ENCODE results near the gene PDIA2.
"Not testable (repeated sequence)": the region's sequence is repeated elsewhere in the genome, so short reads cannot be mapped to it uniquely, and the experiment has no call there.

The PDIA2 gene, protein sequence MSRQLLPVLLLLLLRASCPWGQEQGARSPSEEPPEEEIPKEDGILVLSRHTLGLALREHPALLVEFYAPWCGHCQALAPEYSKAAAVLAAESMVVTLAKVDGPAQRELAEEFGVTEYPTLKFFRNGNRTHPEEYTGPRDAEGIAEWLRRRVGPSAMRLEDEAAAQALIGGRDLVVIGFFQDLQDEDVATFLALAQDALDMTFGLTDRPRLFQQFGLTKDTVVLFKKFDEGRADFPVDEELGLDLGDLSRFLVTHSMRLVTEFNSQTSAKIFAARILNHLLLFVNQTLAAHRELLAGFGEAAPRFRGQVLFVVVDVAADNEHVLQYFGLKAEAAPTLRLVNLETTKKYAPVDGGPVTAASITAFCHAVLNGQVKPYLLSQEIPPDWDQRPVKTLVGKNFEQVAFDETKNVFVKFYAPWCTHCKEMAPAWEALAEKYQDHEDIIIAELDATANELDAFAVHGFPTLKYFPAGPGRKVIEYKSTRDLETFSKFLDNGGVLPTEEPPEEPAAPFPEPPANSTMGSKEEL

GRCh38 chr16:283033-283805 is at the start of gene PDIA2:
PDIA2 (plus strand) TSS chr16:283164; CDS start chr16:283170, 6 bp downstream.
- no peak for DNase-seq (ENCODE audit: low spot score)

DNA sequence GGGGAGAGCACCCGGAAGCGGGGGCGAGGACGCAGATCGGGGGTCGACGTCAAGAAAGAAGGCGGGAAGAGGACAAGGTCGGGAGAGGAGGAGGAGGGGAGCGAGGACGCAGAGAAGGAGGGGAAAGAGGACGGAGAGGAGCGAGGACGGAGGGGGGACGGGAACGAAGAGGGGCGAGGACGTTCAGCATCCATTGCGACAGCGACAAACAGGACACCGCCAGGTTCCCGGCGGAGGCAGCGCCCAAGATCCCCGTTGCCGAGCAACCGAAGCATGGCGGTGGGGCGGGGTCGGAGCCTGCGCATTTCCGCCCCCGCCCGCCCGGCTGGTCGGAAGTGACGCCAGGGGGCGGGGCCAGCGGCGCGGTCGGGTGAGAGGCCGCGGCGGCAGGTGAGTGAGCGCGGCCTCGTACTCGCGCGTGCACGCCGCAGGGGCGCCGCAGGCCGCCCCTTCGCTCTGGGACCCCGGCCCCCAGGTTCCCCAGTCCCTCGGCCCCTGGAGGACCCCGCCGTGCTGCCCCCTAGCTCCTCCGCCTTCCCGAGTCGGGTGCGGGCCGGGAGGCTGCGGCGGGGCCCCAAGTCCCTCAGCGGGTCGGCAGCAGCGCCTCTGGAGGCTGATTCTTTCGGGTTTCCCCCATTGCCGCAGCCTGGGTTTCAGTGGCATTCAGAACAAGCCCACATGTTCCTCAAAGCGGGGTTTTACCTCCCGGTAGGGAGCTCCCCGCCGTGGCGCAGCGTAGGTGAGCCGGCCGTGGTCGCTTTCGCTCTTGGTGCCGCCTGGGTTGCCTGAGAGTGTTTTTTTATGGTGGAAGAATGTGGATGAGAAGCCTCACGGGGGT is 48.3 kb upstream of the PDIA2 start, which contains the start of gene FAM234A:
TSS of gene FAM234A (plus strand) at position 354 of the 838 bp plus-strand sequence. CDS start 19,593 bp downstream, outside the sequence.
- peak; percentile 92 for DNase-seq (ENCODE audit: low spot score)

DNA sequence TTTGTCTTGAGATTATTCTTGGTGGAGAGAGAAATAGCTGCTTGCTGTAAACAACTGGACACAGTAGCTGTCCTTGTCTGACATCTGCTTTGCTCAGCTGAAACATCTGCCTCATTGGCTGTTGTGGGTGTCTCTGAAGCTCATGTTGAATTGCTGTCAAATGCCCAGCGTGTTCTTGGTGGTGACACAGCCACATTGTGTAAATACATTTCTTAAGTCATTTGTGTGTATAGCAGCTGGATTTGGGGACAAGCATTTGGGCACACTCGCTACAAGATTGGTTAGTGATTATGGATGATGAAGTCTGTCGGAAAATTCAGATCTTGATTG is 43.1 kb upstream of the PDIA2 start:
- peak; percentile 26 for DNase-seq (ENCODE audit: low spot score)

GRCh38 chr16:240559-240958 is 42.4 kb upstream of the PDIA2 start:
- no peak for DNase-seq (ENCODE audit: low spot score)

DNA sequence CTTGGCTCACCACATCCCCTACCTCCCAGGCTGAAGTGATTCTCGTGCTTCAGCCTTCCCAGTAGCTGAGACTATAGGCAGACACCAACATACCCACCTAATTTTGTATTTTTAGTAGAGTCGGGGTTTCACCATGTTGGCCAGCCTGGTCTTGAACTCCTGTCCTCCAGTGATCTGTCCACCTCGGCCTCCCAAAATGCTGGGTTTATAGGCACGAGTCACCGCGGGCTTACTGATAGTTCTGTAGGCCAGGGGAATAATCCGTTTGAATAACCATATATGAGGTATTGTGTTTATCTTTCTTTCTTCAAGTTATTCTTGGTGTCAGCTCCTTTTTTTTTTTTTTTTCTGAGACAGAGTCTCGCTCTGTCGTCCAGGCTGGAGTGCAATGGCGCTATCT is 40.7 kb upstream of the PDIA2 start:
- no peak for DNase-seq (ENCODE audit: low spot score)

DNA sequence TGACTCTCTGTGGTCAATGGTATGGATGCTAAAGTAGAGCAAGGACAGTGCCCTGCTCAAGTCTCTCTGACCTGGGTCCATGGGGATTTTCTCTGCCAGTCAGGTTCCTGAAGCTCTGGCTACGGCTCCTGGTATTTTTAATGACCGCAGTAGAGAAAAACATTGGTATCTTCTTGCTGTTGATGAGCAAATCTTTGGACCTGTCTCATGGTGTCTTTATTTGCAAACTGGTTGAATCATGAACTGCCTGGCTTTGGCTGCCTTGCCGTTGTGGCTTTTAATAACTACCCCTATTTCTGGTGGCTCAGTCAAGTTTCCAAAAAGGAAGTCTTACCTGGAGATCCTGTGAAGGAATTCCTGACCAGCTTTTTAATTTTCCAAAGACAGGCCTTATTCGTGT is 39.6 kb upstream of the PDIA2 start:
- no peak for DNase-seq (ENCODE audit: low spot score)

DNA sequence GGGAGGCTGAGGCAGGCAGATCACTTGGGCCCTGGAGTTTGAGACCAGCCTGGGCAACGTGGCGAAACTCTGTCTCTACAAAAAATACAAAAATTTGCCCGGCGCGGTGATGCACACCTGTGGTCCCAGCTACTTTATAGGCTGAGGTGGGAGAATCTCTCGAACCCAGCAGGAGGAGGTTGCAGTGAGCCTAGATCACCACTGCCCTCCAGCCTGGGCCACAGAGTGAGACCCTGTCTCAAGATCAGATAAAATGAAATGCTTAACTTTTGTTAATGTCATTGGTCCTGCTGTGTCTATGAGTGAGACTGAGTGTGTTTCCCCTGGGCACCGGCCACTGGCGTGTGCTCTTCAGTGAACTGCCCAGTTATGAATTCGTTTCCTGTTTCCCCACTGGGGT is 37.9 kb upstream of the PDIA2 start:
- DNase-seq (ENCODE audit: low spot score): no peak

GRCh38 chr16:247027-247426 is 35.9 kb upstream of the PDIA2 start:
- no peak for DNase-seq (ENCODE audit: low spot score)

DNA sequence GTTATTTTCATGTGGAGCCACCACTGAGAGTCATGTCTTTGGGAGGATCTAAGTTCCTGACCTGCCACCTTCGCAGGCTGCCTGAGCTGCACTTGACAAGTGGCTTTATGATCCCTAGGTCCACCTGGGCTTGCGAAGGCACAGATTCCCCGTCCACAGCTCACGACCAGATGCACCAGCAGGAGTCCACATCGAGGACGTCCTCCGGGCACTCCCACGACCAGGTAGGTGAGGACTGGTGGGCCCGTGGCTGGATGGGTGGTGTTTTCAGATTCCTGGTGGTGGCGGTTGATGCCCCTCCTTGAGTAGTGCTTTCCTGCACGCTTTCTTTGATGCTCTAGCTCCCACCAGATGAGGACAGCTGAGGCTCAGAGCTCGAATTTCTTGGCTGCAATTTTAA is 33.5 kb upstream of the PDIA2 start:
- DNase-seq (ENCODE audit: low spot score): no peak

DNA sequence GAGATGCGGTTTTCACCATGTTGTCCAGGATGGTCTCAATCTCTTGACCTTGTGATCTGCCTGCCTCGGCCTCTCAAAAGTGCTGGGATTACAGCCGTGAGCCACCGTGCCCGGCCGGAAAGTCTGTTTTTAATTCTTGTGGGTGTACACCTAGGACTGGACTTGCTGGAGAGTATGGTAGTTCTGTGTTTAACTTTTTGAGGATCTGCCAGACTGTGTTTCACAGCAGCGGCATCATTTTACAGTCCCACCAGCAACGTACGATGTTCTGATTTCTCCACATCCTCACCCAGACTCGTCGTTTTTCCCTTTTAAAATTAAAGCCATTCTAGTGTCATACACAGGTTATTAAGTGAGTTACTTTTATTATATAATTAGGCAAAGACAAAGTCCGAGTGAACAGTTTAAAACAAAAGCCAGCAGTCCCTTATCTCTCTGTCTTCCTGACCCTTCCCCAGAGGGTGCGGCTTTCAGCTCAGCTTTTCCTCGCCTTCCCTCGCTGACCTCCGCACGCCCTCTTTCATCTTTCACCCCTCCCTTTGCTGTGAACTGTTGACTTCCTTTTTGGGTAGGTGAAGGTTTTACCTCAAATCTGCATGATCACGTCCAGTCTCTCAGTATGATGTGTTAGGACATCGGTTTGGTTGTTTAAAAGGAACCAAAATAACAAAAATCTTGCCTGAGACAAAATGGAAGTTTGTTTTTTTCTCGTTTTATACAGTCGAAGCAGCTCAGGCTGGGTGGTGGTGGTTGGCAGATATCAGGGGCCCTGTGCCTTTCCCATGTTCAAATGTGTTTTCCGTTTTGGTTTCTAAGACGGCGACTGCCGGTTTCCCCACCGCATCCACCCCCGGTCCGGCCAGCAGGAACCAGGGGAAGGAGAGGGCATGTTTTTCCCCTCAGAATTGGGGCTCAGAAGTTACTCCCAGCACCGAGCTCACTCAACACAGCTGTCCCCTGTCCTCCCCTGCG is 30.3 kb upstream of the PDIA2 start:
- no peak for DNase-seq (ENCODE audit: low spot score)

DNA sequence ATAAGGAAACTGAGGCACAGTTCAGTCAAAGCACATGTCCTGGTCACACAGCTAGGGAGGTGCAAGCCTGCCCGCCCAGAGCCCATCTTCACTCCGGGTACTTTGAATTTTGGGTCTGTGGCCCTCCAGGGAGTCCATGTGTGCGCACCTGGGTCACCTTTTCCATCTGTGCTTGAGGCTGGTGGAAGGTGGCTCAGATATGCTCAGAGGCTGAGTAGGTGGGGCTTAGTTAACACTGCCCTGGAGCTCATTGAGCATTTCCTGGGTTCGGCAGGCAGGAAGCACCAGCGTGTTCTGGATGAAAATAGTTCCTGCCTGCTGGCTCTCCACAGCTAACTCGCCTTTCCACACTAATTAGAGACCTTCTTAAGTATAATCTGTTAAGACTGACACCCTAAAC is 29.1 kb upstream of the PDIA2 start:
- no peak for DNase-seq (ENCODE audit: low spot score)

GRCh38 chr16:254461-254860 is 28.5 kb upstream of the PDIA2 start:
- DNase-seq (ENCODE audit: low spot score): no peak

DNA sequence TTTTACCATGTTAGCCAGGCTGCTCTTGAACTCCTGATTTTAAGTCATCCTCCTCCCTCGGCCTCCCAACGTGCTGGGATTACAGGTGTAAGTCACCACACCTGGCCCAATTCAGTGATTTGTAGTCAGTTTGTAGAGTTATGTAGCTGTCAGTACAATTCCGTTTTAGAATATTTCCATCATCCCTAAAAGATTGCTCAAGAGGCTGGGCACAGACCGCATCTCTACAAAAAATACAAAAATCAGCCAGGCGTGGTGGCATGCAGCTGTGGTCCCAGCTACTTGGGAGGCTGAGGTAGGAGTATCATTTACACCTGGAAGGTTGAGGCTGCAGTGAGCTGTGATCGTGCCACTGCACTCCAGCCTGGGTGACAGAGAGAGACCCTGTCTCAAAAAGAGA is 27.8 kb upstream of the PDIA2 start:
- no peak for DNase-seq (ENCODE audit: low spot score)

- DNase-seq (ENCODE audit: low spot score): not testable (repeated sequence)
Measured at GRCh38 chr16:258091-258490, 24.9 kb upstream of the PDIA2 start.

- DNase-seq (ENCODE audit: low spot score): no peak
Measured at GRCh38 chr16:259226-259625, 23.7 kb upstream of the PDIA2 start.

- DNase-seq (ENCODE audit: low spot score): no peak
Measured at GRCh38 chr16:259814-260253, 23.1 kb upstream of the PDIA2 start.

GRCh38 chr16:260326-260725 is 22.6 kb upstream of the PDIA2 start:
- no peak for DNase-seq (ENCODE audit: low spot score)

DNA sequence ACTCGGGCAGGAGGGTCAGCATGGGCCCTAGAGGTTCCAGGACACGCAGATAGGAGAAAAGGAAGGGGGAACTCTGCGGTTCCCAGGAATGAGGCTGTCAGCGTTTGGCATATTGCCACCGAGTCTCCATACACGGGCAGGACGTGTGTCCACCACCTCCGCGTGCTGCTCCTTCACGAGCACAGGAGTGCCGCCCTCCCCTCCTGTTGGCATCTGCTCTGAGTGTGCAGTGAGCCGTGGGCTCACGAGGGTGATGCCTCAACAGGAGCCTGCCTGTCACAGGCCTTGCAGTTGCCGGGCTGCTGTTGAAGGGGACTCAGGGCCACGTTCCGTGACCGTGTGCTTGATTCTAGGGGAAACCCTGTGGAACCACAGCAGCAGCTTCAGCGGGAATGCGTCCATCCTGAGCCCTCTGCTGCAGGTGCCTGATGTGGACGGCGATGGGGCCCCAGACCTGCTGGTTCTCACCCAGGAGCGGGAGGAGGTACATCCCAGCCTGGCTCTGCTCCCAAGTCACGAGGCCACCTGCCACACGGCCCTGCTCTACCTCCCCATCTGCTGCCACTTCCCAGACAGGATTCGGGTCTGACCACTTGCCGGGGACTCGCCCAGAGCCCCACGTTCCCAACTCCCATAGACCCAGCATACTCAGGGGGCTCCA is 21.8 kb upstream of the PDIA2 start:
- DNase-seq (ENCODE audit: low spot score): no peak

GRCh38 chr16:262121-262745 is 20.7 kb upstream of the PDIA2 start:
- no peak for DNase-seq (ENCODE audit: low spot score)
